GM18498 (cell line): ENCODE data around the gene TMEM218.

Experiments used
- ATAC-seq: cut with Tn5 transposase; IDR thresholded peaks from one replicate; pipeline ENCODE4 v1.9.1; 2021; ENCODE audit warnings: mild to moderate bottlenecking, moderate library complexity; ENCODE audit not compliant: unreplicated experiment

The TMEM218 gene

GRCh38 chr11:125078516-125079140 is 32.8 kb downstream of the TMEM218 start:
- no peak for ATAC-seq

GRCh38 chr11:125078016-125078415 is 33.4 kb downstream of the TMEM218 start:
- ATAC-seq: no peak

- ATAC-seq: no peak
These were observed 35.0 kb downstream of the TMEM218 start for GRCh38 chr11:125076378-125076945.

GRCh38 chr11:125075900-125076317 is 35.5 kb downstream of the TMEM218 start:
- no peak for ATAC-seq

- ATAC-seq: no peak
These were observed 36.2 kb downstream of the TMEM218 start for GRCh38 chr11:125075242-125075625.

- ATAC-seq: no peak
These were observed 36.8 kb downstream of the TMEM218 start for GRCh38 chr11:125074511-125075241.

GRCh38 chr11:125073616-125074483 is 37.6 kb downstream of the TMEM218 start:
- no peak for ATAC-seq

- ATAC-seq: no peak
These were observed 38.4 kb downstream of the TMEM218 start for GRCh38 chr11:125072961-125073590.

- ATAC-seq: peak; percentile 80
These were observed 39.0 kb downstream of the TMEM218 start for GRCh38 chr11:125072218-125072960.

- ATAC-seq: no peak
These were observed 39.6 kb downstream of the TMEM218 start for GRCh38 chr11:125071846-125072217.

- no peak for ATAC-seq
These were observed 40.0 kb downstream of the TMEM218 start for GRCh38 chr11:125071435-125071834.

- peak; percentile 73 for ATAC-seq
These were observed 40.6 kb downstream of the TMEM218 start for GRCh38 chr11:125070699-125071254.

- ATAC-seq: no peak
These were observed 41.6 kb downstream of the TMEM218 start for GRCh38 chr11:125069796-125070195.

- no peak for ATAC-seq
These were observed 42.4 kb downstream of the TMEM218 start for GRCh38 chr11:125069008-125069407.

- ATAC-seq: no peak
These were observed 43.1 kb downstream of the TMEM218 start for GRCh38 chr11:125068368-125068767.

- no peak for ATAC-seq
These were observed 47.4 kb downstream of the TMEM218 start for GRCh38 chr11:125064070-125064469.

- peak; percentile 26 for ATAC-seq
These were observed 47.9 kb downstream of the TMEM218 start for GRCh38 chr11:125063429-125064043.

- peak; percentile 94 for ATAC-seq
These were observed 48.4 kb downstream of the TMEM218 start, which contains the start of gene SLC37A2 for GRCh38 chr11:125062931-125063428. Gene SLC37A2 (plus strand): TSS chr11:125063305. CDS start chr11:125063368, 63 bp downstream.
